A673 (cell line): Measurements from ENCODE around the gene FAM229B. TPM values are rescaled to one million over a fixed set of nuclear protein-coding genes. Genes with fewer than 3 reads are reported as not detected.

Experiments used
- BruUV-seq: library from RNA; stranded (reverse); fragments of 400-500 nt; replicated peaks from 2 replicates; lab custom pipeline; 2021; lab: Mats Ljungman, UMichigan
- CTCF ChIA-PET: fragments of 300-600 bp; sonication (Branson Sonifier 250); formaldehyde crosslinking; loops from one replicate; lab custom pipeline; 2022; ENCODE audit warnings: antibody characterized with exemption; lab: Charles Lee
- POLR2A ChIA-PET: fragments of 300-600 bp; sonication (Branson Sonifier 250); formaldehyde crosslinking; loops from one replicate; lab custom pipeline; 2022; ENCODE audit warnings: antibody characterized with exemption; ENCODE audit not compliant: low non-redundant PET; lab: Charles Lee
- DNase-seq: peaks from one replicate; pipeline ENCODE4 v3.0.0-alpha.2; 2015; ENCODE audit warnings: low spot score
- H3K27ac ChIP-seq: fragments of 200-600 bp; sonication (generic); 2 replicates; pipeline ENCODE4 v1.5.1; 2016; ENCODE audit warnings: mixed run types, low read depth, mild to moderate bottlenecking, mixed read lengths, antibody characterized with exemption, low read length; ENCODE audit not compliant: poor library complexity, severe bottlenecking
- H3K27me3 ChIP-seq: fragments of 200-600 bp; sonication (generic); replicated peaks from 2 replicates; pipeline ENCODE4 v1.6.1; 2017; ENCODE audit warnings: mixed run types, low read depth, mild to moderate bottlenecking, mixed read lengths, antibody characterized with exemption, low read length; ENCODE audit not compliant: insufficient read depth, poor library complexity
- H3K36me3 ChIP-seq: fragments of 200-600 bp; sonication (generic); 2 replicates; pipeline ENCODE4 v1.6.1; 2016; ENCODE audit warnings: mixed run types, mild to moderate bottlenecking, mixed read lengths, antibody characterized with exemption, low read length; ENCODE audit not compliant: insufficient read depth, poor library complexity, severe bottlenecking
- H3K4me1 ChIP-seq: fragments of 200-600 bp; sonication (generic); 2 replicates; pipeline ENCODE4 v1.6.1; 2017; ENCODE audit warnings: mixed run types, mild to moderate bottlenecking, mixed read lengths, antibody characterized with exemption, low read length; ENCODE audit not compliant: insufficient read depth, poor library complexity, severe bottlenecking
- H3K4me3 ChIP-seq: fragments of 200-600 bp; sonication (generic); 2 replicates; pipeline ENCODE4 v1.5.1; 2016; ENCODE audit warnings: low read depth, mixed run types, mild to moderate bottlenecking, mixed read lengths, low read length; ENCODE audit not compliant: poor library complexity, severe bottlenecking
- H3K9me3 ChIP-seq: fragments of 200-600 bp; sonication (generic); 2 replicates; pipeline ENCODE4 v1.6.1; 2016; ENCODE audit warnings: mixed run types, low read depth, mild to moderate bottlenecking, mixed read lengths, antibody characterized with exemption, low read length; ENCODE audit not compliant: poor library complexity, severe bottlenecking
- EZH2 ChIP-seq: fragments of 200-600 bp; sonication (generic); IDR thresholded peaks from 2 replicates; pipeline ENCODE4 v1.6.1; 2017; ENCODE audit warnings: borderline replicate concordance, low read depth, mild to moderate bottlenecking, mixed read lengths, antibody characterized with exemption, low read length; ENCODE audit not compliant: poor library complexity, severe bottlenecking
- intact Hi-C: fragments of 100-400 bp; cut with micrococcal nuclease; formaldehyde crosslinking; loops from one replicate; pipeline ENCODE4 v1.10.0; 2022; ENCODE audit not compliant: unreplicated experiment
- total RNA-seq: library from RNA; stranded (reverse); gene quantifications from 2 replicates; pipeline ENCODE4 v1.2.3, GENCODE V29; 2021
- TF ChIP-seq, protein P1 (sequence below): fragments of 300-800, 200-600 bp; sonication (generic); conservative IDR thresholded peaks from 2 replicates; pipeline ENCODE4 v1.5.1; 2017; ENCODE audit warnings: low read depth, mild to moderate bottlenecking, antibody characterized with exemption, low read length, moderate library complexity, mixed read lengths

Gene FAM229B
- total RNA-seq, 1 experiment from 2014 or later = 10.5 TPM

DNA sequence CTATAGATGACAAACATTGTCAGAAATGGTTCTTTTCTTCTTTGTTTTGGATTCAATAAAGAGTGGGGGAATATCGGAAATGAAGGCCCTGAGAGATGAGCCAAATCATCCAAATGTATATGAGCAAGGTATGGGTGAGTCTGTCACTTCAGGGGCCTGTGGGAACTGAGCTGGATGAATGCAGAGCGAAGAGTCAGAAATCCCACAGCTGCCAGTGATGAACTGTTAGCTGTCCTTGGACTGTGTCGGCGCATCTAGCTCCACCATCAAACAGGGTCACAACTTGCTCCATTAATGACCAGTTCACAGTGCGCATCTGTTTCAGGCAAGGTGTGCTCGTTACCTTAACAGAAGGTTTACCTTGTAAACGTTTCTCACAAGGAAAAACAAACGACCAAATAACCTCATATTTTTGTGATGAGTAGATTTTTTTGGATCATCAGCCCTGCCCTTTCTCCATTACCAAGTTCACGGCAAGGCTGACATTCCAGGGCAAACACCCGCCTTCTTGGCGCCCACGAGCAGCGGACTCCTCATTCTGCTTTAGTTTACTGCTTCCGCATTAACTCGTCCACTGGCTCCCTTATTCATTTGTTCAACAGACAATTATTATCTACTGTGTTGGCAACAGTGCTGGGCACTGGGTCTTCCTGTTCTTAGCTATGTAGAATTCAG is 48.5 kb upstream of the FAM229B start:
- Histone ChIP-seq H3K27ac (no peak overlapping the region), H3K9me3 (no peaks in the 10 kb centered on the region), H3K4me3 (no peak overlapping the region), H3K36me3 (no peaks in the 10 kb centered on the region), H3K4me1 (peaks cover 3% of the 10 kb centered on the region), H3K27me3 (no peaks in the 10 kb centered on the region)
- BruUV-seq = no TSS peak
- TF ChIP-seq, protein P1, sequence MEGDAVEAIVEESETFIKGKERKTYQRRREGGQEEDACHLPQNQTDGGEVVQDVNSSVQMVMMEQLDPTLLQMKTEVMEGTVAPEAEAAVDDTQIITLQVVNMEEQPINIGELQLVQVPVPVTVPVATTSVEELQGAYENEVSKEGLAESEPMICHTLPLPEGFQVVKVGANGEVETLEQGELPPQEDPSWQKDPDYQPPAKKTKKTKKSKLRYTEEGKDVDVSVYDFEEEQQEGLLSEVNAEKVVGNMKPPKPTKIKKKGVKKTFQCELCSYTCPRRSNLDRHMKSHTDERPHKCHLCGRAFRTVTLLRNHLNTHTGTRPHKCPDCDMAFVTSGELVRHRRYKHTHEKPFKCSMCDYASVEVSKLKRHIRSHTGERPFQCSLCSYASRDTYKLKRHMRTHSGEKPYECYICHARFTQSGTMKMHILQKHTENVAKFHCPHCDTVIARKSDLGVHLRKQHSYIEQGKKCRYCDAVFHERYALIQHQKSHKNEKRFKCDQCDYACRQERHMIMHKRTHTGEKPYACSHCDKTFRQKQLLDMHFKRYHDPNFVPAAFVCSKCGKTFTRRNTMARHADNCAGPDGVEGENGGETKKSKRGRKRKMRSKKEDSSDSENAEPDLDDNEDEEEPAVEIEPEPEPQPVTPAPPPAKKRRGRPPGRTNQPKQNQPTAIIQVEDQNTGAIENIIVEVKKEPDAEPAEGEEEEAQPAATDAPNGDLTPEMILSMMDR = no peak
- TF ChIP-seq EZH2 = no peak
- ChIA-PET POLR2A (interaction anchor here (0.6 kb wide), 2 partner anchors 12 to 803 kb away, joined by 3 read pairs; no protein-coding TSS in a partner anchor), CTCF (interaction anchor here (0.5 kb wide), 1 partner anchor 34 kb away, joined by 3 read pairs; no protein-coding TSS in a partner anchor)
- intact Hi-C loops = no loop called here
- DNase-seq = no peak

DNA sequence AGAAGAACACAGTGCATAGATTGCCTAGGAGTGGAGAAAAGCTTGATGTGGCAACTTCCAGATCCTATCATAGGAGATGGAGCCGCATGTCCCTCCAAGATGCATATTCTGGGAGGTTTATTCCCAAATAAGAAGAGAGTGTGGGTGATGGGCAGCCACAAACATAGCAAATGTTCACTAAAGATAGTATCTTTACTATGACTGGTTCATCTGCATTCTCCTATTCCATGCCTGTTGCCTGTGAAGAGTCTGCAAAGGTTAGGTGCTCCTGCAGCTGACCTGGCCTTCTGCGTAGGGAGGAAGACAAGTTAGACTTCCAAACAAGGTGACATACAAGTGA is 48.0 kb upstream of the FAM229B start:
- intact Hi-C loops = no loop called here
- BruUV-seq = no TSS peak
- Histone ChIP-seq H3K36me3 (no peaks in the 10 kb centered on the region), H3K27me3 (no peaks in the 10 kb centered on the region), H3K9me3 (no peaks in the 10 kb centered on the region), H3K4me1 (no peaks in the 10 kb centered on the region), H3K4me3 (no peak overlapping the region), H3K27ac (no peak overlapping the region)
- POLR2A ChIA-PET = no interaction called here
- DNase-seq = no peak
- TF ChIP-seq EZH2 = no peak
- TF ChIP-seq, protein P1 = no peak
- CTCF ChIA-PET = no interaction called here

DNA sequence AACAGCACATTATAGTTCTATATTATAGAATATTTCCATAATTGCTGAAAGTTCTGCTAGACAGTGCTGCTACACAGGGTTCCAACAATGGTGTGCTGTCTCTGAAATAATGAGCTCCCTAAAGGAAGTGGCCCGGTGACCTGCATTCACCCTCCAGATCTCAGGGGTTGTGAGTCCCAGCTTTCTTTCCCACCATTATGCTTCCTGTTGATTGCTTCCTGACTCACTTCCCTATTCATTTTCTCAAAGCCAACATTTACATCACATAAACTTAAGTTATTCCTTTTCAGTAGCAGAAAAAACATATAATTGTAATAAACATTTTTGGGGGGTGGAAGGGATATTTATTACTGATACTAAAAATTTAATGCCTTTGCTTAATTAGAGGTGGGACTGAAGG is 46.4 kb upstream of the FAM229B start:
- intact Hi-C loops = loop anchor here (5.0 kb wide), 2 partner anchors 559 to 1514 kb away; partner anchors contain the start of gene REV3L
- Histone ChIP-seq H3K27me3 (no peaks in the 10 kb centered on the region), H3K4me1 (no peaks in the 10 kb centered on the region), H3K36me3 (no peaks in the 10 kb centered on the region), H3K4me3 (no peak overlapping the region), H3K27ac (no peak overlapping the region), H3K9me3 (no peaks in the 10 kb centered on the region)
- POLR2A ChIA-PET = no interaction called here
- CTCF ChIA-PET = interaction anchor here (1.3 kb wide), 1 partner anchor 331 kb away, joined by 5 read pairs; no protein-coding TSS in a partner anchor
- no peak for DNase-seq
- no TSS peak for BruUV-seq
- TF ChIP-seq EZH2 = no peak
- TF ChIP-seq, protein P1 = no peak
